GM12891 (cell line): ENCODE results near the gene BTRC.

Experiments used
- PAX5 ChIP-seq: IDR thresholded peaks from 2 replicates; pipeline ENCODE4 v1.6.1; 2011; ENCODE audit warnings: low read length, moderate library complexity, mild to moderate bottlenecking; ENCODE audit not compliant: insufficient read depth, severe bottlenecking
- POLR2A ChIP-seq: IDR thresholded peaks from 2 replicates; pipeline ENCODE4 v1.6.1; 2011; ENCODE audit warnings: low read depth, low read length, control low read depth
- POLR2AphosphoS5 ChIP-seq: IDR thresholded peaks from 2 replicates; pipeline ENCODE4 v1.6.1; 2011; ENCODE audit warnings: low read depth, low read length, control low read depth

GRCh38 chr10:101494650-101495049, 140.7 kb downstream of the BTRC start:
- TF ChIP-seq PAX5 = no peak
- TF ChIP-seq POLR2A = no peak
- TF ChIP-seq POLR2AphosphoS5 = no peak
